Epithelial cell of esophagus (primary cell): Measurements from ENCODE around the gene NUP210L.

Source experiments
- DNase-seq: peaks from one replicate; pipeline ENCODE4 v3.0.0; 2010; ENCODE audit warnings: low read depth
- H3K4me3 ChIP-seq: 2 replicates; pipeline ENCODE4 v1.5.1; 2011; ENCODE audit warnings: mild to moderate bottlenecking, low read length, control low read depth
- CTCF ChIP-seq: IDR thresholded peaks from 2 replicates; pipeline ENCODE4 v1.5.1; 2011; ENCODE audit warnings: low read depth, mild to moderate bottlenecking, low read length, control low read depth, inconsistent platforms; ENCODE audit not compliant: insufficient read depth; ENCODE audit errors: missing control alignments

Gene NUP210L

GRCh38 chr1:153944005-153944826 is 210.7 kb downstream of the NUP210L start:
- no peak for TF ChIP-seq CTCF
- DNase-seq: no peak
- no peak overlapping the region for H3K4me3 ChIP-seq

- no peak for DNase-seq
- no peak overlapping the region for H3K4me3 ChIP-seq
- no peak for TF ChIP-seq CTCF
Observed at GRCh38 chr1:153942766-153943549, 211.9 kb downstream of the NUP210L start.
